Transverse colon (tissue), 4 donors: ENCODE results near the gene PLA2G5. TPM values are rescaled to one million over a fixed set of nuclear protein-coding genes. Genes with fewer than 3 reads are reported as not detected.
"Not testable (repeated sequence)": the region's sequence is repeated elsewhere in the genome, so short reads cannot be mapped to it uniquely, and the experiment has no call there.

Source experiments
- DNase-seq: peaks from one replicate; pipeline ENCODE4 v3.0.0-alpha.2; 2019
- H3K27ac ChIP-seq, 4 donors: fragments of 200-600 bp; sonication (generic); 2 replicates each; pipeline ENCODE4 v1.5.1; 2016 to 2018; ENCODE audit warnings: inconsistent platforms in 4 of 4
- H3K27me3 ChIP-seq: fragments of 200-600 bp; sonication (generic); 2 replicates; pipeline ENCODE4 v1.5.1; 2017; ENCODE audit warnings: inconsistent platforms
- H3K36me3 ChIP-seq, 4 donors: fragments of 200-600 bp; sonication (generic); 2 replicates each; pipeline ENCODE4 v1.5.1; 2017 to 2019; ENCODE audit warnings: inconsistent platforms in 4 of 4
- H3K4me1 ChIP-seq, 4 donors: fragments of 200-600 bp; sonication (generic); 2 replicates each; pipeline ENCODE4 v1.5.1; 2017 to 2020; ENCODE audit warnings: inconsistent platforms in 4 of 4
- H3K4me3 ChIP-seq, 4 donors: fragments of 200-600 bp; sonication (generic); 1 replicate in 1 of 4; 2 replicates in 3 of 4; pipeline versions ENCODE4 v1.5.1 to v1.6.1; 2017 to 2019; ENCODE audit warnings: inconsistent platforms in 4 of 4
- H3K9me3 ChIP-seq, 2 donors: fragments of 200-600 bp; sonication (generic); 2 replicates each; pipeline ENCODE4 v1.5.1; 2017 to 2019; ENCODE audit warnings: inconsistent platforms in 2 of 2
- CTCF ChIP-seq, 5 experiments: fragments of 200-600 bp in 3 of 5; fragments of 450-650 bp in 2 of 5; sonication (generic) in 3 of 5; IDR thresholded peaks; 1 replicate in 2 of 5; 2 replicates in 3 of 5; pipeline ENCODE4 v1.5.1; 2016 to 2017; ENCODE audit warnings: antibody characterized with exemption in 5 of 5, inconsistent platforms in 3 of 5, mild to moderate bottlenecking in 2 of 5, moderate library complexity in 1 of 5
- EP300 ChIP-seq: sonication (generic); formaldehyde crosslinking; IDR thresholded peaks from one replicate; pipeline ENCODE4 v1.6.1; 2017; ENCODE audit warnings: antibody characterized with exemption, low read depth
- POLR2A ChIP-seq: fragments of 450-650 bp; IDR thresholded peaks from one replicate; pipeline ENCODE4 v1.6.1; 2016; ENCODE audit warnings: antibody characterized with exemption, mild to moderate bottlenecking, moderate library complexity
- POLR2AphosphoS5 ChIP-seq, 3 donors: sonication (generic); formaldehyde crosslinking; IDR thresholded peaks; one replicate each; pipeline ENCODE4 v1.6.1; 2016; ENCODE audit warnings: antibody characterized with exemption in 3 of 3
- WGBS, 2 donors: methylation state at CpG; one replicate each; pipeline ENCODE4 v1.1.5; 2018; ENCODE audit warnings: low coverage in 1 of 2; 5-methylcytosine and 5-hydroxymethylcytosine counted together
- in situ Hi-C, 4 donors: fragments of 200-750 bp; cut with MboI; loops; one replicate each; pipeline versions ENCODE4 v1.15.0 to v1.15.1; 2017; ENCODE audit warnings: low sequenced_read_pairs in 3 of 4, low pct_ligation_motif_present in 1 of 4, low pct_unique_long_range_greater_than_20kb in 1 of 4
- intact Hi-C: fragments of 100-400 bp; cut with DNase I; formaldehyde crosslinking; loops from one replicate; pipeline ENCODE4 v1.15.1; 2023; ENCODE audit warnings: low total_unique reads
- total RNA-seq, 4 donors: library from RNA; depleted of rRNA; stranded (reverse); fragments of >200 nt; gene quantifications; one replicate each; pipeline ENCODE4 v1.1.0, GENCODE V29; 2016

PLA2G5 gene
- 1 to 10 TPM in 2 of 4 donors, under 1 TPM in 1, not detected in 1; 0.60 to 3.1 (median 2.9) TPM for total RNA-seq

- Histone ChIP-seq H3K9me3 (no peaks in the 10 kb centered on the region), H3K36me3 (no peaks in the 10 kb centered on the region), H3K27ac (peak within 1 kb of the TSS in 3 of 4 donors; percentile 40 to 67 (median 60)), H3K4me1 (no peaks in the 10 kb centered on the region), H3K4me3 (peak within 1 kb of the TSS in 1 of 4 donors; percentile 7), H3K27me3 (peaks cover 3% of the 10 kb centered on the region)
- in situ Hi-C loops (no loop called here), intact Hi-C loops (no loop called here)
- peak; percentile 22 for DNase-seq
- TF ChIP-seq EP300 (no peak), CTCF (IDR thresholded peaks at IDR 0.05) (no peak), POLR2AphosphoS5 (IDR thresholded peaks at IDR 0.05) (no peak), POLR2A (no peak)
- WGBS, 2 donors, result 20 to 40% methylated on average over 1 to 7 of the region's 7 CpGs
These were observed at the start of gene PLA2G5 for GRCh38 chr1:20069874-20070273. PLA2G5 (plus strand) TSS chr1:20070194; CDS start chr1:20084831, 14,637 bp downstream.

GRCh38 chr1:20028125-20028524, 41.9 kb upstream of the PLA2G5 start:
- in situ Hi-C loops, result no loop called here
- WGBS, 2 donors, result 87 to 92% methylated on average over 3 to 5 of the region's 5 CpGs

GRCh38 chr1:20028726-20029125, 41.3 kb upstream of the PLA2G5 start:
- in situ Hi-C loops, result no loop called here
- TF ChIP-seq EP300 (no peak), CTCF (IDR thresholded peaks at IDR 0.05) (no peak), POLR2AphosphoS5 (IDR thresholded peaks at IDR 0.05) (no peak)
- Histone ChIP-seq H3K36me3 (no peaks in the 10 kb centered on the region), H3K4me1 (no peaks in the 10 kb centered on the region), H3K27ac (no peak overlapping the region), H3K4me3 (no peak overlapping the region), H3K27me3 (peaks cover 7% of the 10 kb centered on the region), H3K9me3 (no peaks in the 10 kb centered on the region)
- WGBS, 2 donors, result 59% methylated on average over 5 of the region's 5 CpGs; no CpG with 5 or more reads in 1 of the 2 donors
- no peak for DNase-seq
- intact Hi-C loops, result no loop called here

More at GRCh38 chr1:20028125-20028524, 41.9 kb upstream of the PLA2G5 start:
- Histone ChIP-seq H3K27me3 (peaks cover 12% of the 10 kb centered on the region), H3K27ac (no peak overlapping the region), H3K9me3 (no peaks in the 10 kb centered on the region), H3K4me3 (no peak overlapping the region), H3K4me1 (no peaks in the 10 kb centered on the region), H3K36me3 (no peaks in the 10 kb centered on the region)
- intact Hi-C loops, result no loop called here
- no peak for DNase-seq
- TF ChIP-seq POLR2AphosphoS5 (IDR thresholded peaks at IDR 0.05) (no peak), EP300 (no peak), CTCF (IDR thresholded peaks at IDR 0.05) (no peak), POLR2A (no peak)

- no peak for DNase-seq
- Histone ChIP-seq H3K9me3 (no peaks in the 10 kb centered on the region), H3K36me3 (no peaks in the 10 kb centered on the region), H3K4me1 (no peaks in the 10 kb centered on the region), H3K4me3 (no peak overlapping the region), H3K27ac (no peak overlapping the region), H3K27me3 (peaks cover 7% of the 10 kb centered on the region)
- intact Hi-C loops, result no loop called here
- in situ Hi-C loops, result no loop called here
- TF ChIP-seq POLR2AphosphoS5 (IDR thresholded peaks at IDR 0.05), result no peak
- TF ChIP-seq POLR2A, result no peak
- no peak for TF ChIP-seq CTCF (IDR thresholded peaks at IDR 0.05)
- no peak for TF ChIP-seq EP300
- WGBS, 2 donors, result 75 to 84% methylated on average over 6 to 20 of the region's 20 CpGs
These were observed 40.6 kb upstream of the PLA2G5 start for GRCh38 chr1:20029178-20029912.

- H3K4me3 ChIP-seq, intact Hi-C loops, H3K36me3 ChIP-seq, H3K9me3 ChIP-seq, DNase-seq, H3K27ac ChIP-seq, in situ Hi-C loops, H3K4me1 ChIP-seq, H3K27me3 ChIP-seq: not testable (repeated sequence)
- WGBS, 2 donors, result 85 to 100% methylated on average over 1 to 6 of the region's 6 CpGs
These were observed 39.4 kb upstream of the PLA2G5 start for GRCh38 chr1:20030436-20031151.
